ENCODE data around the gene RALY. TPM values are rescaled to one million over a fixed set of nuclear protein-coding genes. Genes with fewer than 3 reads are reported as not detected.

RALY gene
- total RNA-seq, 1 donor from 2014 or later, result 116 TPM

DNA sequence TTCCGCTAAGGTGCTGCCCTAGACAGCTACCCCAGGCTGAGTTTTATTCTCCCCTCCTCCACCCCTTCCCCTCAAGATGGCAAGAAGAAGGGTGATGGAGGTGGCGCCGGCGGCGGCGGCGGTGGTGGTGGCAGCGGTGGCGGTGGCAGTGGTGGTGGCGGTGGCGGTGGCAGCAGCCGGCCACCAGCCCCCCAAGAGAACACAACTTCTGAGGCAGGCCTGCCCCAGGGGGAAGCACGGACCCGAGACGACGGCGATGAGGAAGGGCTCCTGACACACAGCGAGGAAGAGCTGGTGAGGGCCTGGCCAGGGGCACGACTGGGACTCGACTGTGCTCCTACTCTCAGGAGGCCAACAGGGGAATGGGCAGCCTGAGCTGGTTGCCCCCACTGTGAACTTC, 83.2 kb downstream of the RALY start:
- ChIA-PET CTCF (interaction anchor here (1.3 to 1.4 kb wide), 2 partner anchors 9 to 161 kb away, joined by 3 to 4 read pairs; no protein-coding TSS in a partner anchor), POLR2A (no interaction called here)
- peaks cover 83% of the 10 kb centered on the region for H3K36me3 Mint-ChIP-seq (ENCODE audit: low read depth)
- ATAC-seq (ENCODE audit: low read depth) (no peak), DNase-seq (no peak)
- H3K9me3 Mint-ChIP-seq, result no peaks in the 10 kb centered on the region
- TF ChIP-seq, protein P1, sequence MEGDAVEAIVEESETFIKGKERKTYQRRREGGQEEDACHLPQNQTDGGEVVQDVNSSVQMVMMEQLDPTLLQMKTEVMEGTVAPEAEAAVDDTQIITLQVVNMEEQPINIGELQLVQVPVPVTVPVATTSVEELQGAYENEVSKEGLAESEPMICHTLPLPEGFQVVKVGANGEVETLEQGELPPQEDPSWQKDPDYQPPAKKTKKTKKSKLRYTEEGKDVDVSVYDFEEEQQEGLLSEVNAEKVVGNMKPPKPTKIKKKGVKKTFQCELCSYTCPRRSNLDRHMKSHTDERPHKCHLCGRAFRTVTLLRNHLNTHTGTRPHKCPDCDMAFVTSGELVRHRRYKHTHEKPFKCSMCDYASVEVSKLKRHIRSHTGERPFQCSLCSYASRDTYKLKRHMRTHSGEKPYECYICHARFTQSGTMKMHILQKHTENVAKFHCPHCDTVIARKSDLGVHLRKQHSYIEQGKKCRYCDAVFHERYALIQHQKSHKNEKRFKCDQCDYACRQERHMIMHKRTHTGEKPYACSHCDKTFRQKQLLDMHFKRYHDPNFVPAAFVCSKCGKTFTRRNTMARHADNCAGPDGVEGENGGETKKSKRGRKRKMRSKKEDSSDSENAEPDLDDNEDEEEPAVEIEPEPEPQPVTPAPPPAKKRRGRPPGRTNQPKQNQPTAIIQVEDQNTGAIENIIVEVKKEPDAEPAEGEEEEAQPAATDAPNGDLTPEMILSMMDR (IDR thresholded peaks at IDR 0.05), result no peak
- H3K4me3 Mint-ChIP-seq, result no peak overlapping the region
- H3K27ac Mint-ChIP-seq, result no peak overlapping the region
- intact Hi-C loops (cut with micrococcal nuclease), result no loop called here
- H3K27me3 Mint-ChIP-seq, result no peaks in the 10 kb centered on the region
- H3K4me1 Mint-ChIP-seq, result no peaks in the 10 kb centered on the region

GRCh38 chr20:34078540-34078939, 84.8 kb downstream of the RALY start:
- H3K27ac Mint-ChIP-seq, result peak overlapping the region; percentile 2
- POLR2A ChIA-PET, result no interaction called here

GRCh38 chr20:34079818-34080217, 86.1 kb downstream of the RALY start:
- H3K4me1 Mint-ChIP-seq, result peaks cover 10% of the 10 kb centered on the region
- DNase-seq (no peak), ATAC-seq (ENCODE audit: low read depth) (no peak)
- no peaks in the 10 kb centered on the region for H3K9me3 Mint-ChIP-seq
- POLR2A ChIA-PET, result no interaction called here
- H3K27me3 Mint-ChIP-seq, result no peaks in the 10 kb centered on the region
- CTCF ChIA-PET, result no interaction called here
- H3K27ac Mint-ChIP-seq, result no peak overlapping the region
- intact Hi-C loops (cut with micrococcal nuclease), result no loop called here
- H3K36me3 Mint-ChIP-seq (ENCODE audit: low read depth), result peaks cover 86% of the 10 kb centered on the region
- TF ChIP-seq, protein P1 (IDR thresholded peaks at IDR 0.05), result no peak
- H3K4me3 Mint-ChIP-seq, result no peak overlapping the region

More at GRCh38 chr20:34078540-34078939, 84.8 kb downstream of the RALY start:
- peaks cover 2% of the 10 kb centered on the region for H3K4me1 Mint-ChIP-seq
- no peaks in the 10 kb centered on the region for H3K27me3 Mint-ChIP-seq
- TF ChIP-seq, protein P1 (IDR thresholded peaks at IDR 0.05), result no peak
- CTCF ChIA-PET, result interaction anchor here (2.2 kb wide), 1 partner anchor 9 kb away, joined by 6 read pairs; no protein-coding TSS in a partner anchor
- no peak overlapping the region for H3K4me3 Mint-ChIP-seq
- no peaks in the 10 kb centered on the region for H3K9me3 Mint-ChIP-seq
- peaks cover 79% of the 10 kb centered on the region for H3K36me3 Mint-ChIP-seq (ENCODE audit: low read depth)
- no peak for DNase-seq
- no peak for ATAC-seq (ENCODE audit: low read depth)
- intact Hi-C loops (cut with micrococcal nuclease), result no loop called here

GRCh38 chr20:34082232-34082887, 88.6 kb downstream of the RALY start:
- ATAC-seq (ENCODE audit: low read depth) (no peak), DNase-seq (no peak)
- Mint-ChIP-seq H3K27me3 (no peaks in the 10 kb centered on the region), H3K9me3 (no peaks in the 10 kb centered on the region), H3K4me1 (peaks cover 10% of the 10 kb centered on the region), H3K27ac (no peak overlapping the region), H3K4me3 (no peak overlapping the region), H3K36me3 (ENCODE audit: low read depth) (peaks cover 92% of the 10 kb centered on the region)
- POLR2A ChIA-PET, result interaction anchor here (0.5 to 0.7 kb wide), 3 partner anchors 10 to 219 kb away, joined by 3 to 6 read pairs (median 6); no protein-coding TSS in a partner anchor
- intact Hi-C loops (cut with micrococcal nuclease), result no loop called here
- CTCF ChIA-PET, result interaction anchor here (2.5 kb wide), 1 partner anchor 13 kb away, joined by 13 read pairs; no protein-coding TSS in a partner anchor
- TF ChIP-seq, protein P1 (IDR thresholded peaks at IDR 0.05), result no peak

DNA sequence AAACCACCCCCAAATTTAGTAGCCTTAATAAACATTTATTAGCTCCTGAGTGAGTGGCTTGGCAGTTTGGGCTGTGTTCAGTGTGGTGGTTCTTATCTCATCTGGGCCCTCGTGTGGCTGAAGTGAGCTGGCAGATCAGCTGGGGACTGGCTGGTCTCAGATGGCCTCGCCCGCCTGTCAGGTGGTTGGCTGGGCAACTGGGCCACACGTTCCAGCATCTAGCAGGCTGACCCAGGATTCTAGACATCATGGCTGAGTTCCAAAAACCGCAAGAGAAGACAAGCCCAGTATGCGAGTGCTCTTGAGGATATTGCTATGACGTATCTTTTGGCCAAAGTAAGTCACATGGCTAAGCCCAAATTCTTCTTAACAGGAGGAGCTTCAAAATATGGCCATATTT, 89.4 kb downstream of the RALY start:
- no peaks in the 10 kb centered on the region for H3K27me3 Mint-ChIP-seq
- intact Hi-C loops (cut with micrococcal nuclease), result no loop called here
- DNase-seq (no peak), ATAC-seq (ENCODE audit: low read depth) (no peak)
- H3K9me3 Mint-ChIP-seq, result no peaks in the 10 kb centered on the region
- H3K4me3 Mint-ChIP-seq, result no peak overlapping the region
- H3K27ac Mint-ChIP-seq, result no peak overlapping the region
- POLR2A ChIA-PET, result interaction anchor here (0.6 kb wide), 1 partner anchor 26 kb away, joined by 7 read pairs; no protein-coding TSS in a partner anchor
- TF ChIP-seq, protein P1 (IDR thresholded peaks at IDR 0.05), result no peak
- CTCF ChIA-PET, result interaction anchor here (2.5 kb wide), 1 partner anchor 13 kb away, joined by 13 read pairs; no protein-coding TSS in a partner anchor
- peaks cover 92% of the 10 kb centered on the region for H3K36me3 Mint-ChIP-seq (ENCODE audit: low read depth)
- H3K4me1 Mint-ChIP-seq, result peaks cover 10% of the 10 kb centered on the region

Data from activated B cell treated with CpG ODN at 0.5 μM for 24 hours (primary cell).